Progenitor cell of endocrine pancreas (in vitro differentiated cells): ENCODE data around the gene NPC1L1. TPM values are rescaled to one million over a fixed set of nuclear protein-coding genes. Genes with fewer than 3 reads are reported as not detected.

Source experiments
- DNase-seq: peaks from one replicate; pipeline ENCODE4 v3.0.0; 2021; ENCODE audit warnings: low spot score; ENCODE audit not compliant: unreplicated experiment
- H3K27ac Mint-ChIP-seq: 2 replicates; pipeline ENCODE4 v1.8.0; 2021; ENCODE audit warnings: mild to moderate bottlenecking, moderate library complexity, mixed read lengths
- H3K27me3 Mint-ChIP-seq: 2 replicates; pipeline ENCODE4 v1.8.0; 2021; ENCODE audit warnings: mixed read lengths
- H3K36me3 Mint-ChIP-seq: 2 replicates; pipeline ENCODE4 v1.8.0; 2022; ENCODE audit warnings: mixed read lengths; ENCODE audit not compliant: insufficient read depth
- H3K4me1 Mint-ChIP-seq: 2 replicates; pipeline ENCODE4 v1.8.0; 2021; ENCODE audit warnings: low read depth, mixed read lengths
- H3K4me3 Mint-ChIP-seq: 2 replicates; pipeline ENCODE4 v1.8.0; 2021; ENCODE audit warnings: low read depth, mild to moderate bottlenecking, moderate library complexity, mixed read lengths
- H3K9me3 Mint-ChIP-seq: 2 replicates; pipeline ENCODE4 v1.8.0; 2021; ENCODE audit warnings: low read depth, mixed read lengths
- CTCF ChIP-seq: fragments of 200-600 bp; sonication (generic); IDR thresholded peaks from one replicate; pipeline ENCODE4 v1.5.0; 2021; ENCODE audit warnings: antibody characterized with exemption, mild to moderate bottlenecking; ENCODE audit not compliant: unreplicated experiment
- total RNA-seq: library from RNA; stranded (reverse); gene quantifications from 2 replicates; pipeline ENCODE4 v1.2.1, GENCODE V29; 2021

Gene NPC1L1
- total RNA-seq, 1 donor from 2014 or later = 21.0 TPM

- peak; percentile 100 for DNase-seq
- Mint-ChIP-seq H3K27me3 (peaks cover 2% of the 10 kb centered on the region), H3K4me1 (peaks cover 15% of the 10 kb centered on the region), H3K9me3 (no peaks in the 10 kb centered on the region), H3K27ac (peak within 1 kb of the TSS; percentile 98), H3K4me3 (peak within 1 kb of the TSS; percentile 87), H3K36me3 (peaks cover 13% of the 10 kb centered on the region)
- no peak for TF ChIP-seq CTCF
Measured at GRCh38 chr7:44581879-44582603, 40.9 kb upstream of the NPC1L1 start, which contains the start of gene TMED4. Gene TMED4 (minus strand): TSS chr7:44582231. CDS start chr7:44582206, 25 bp downstream.

- peaks cover 15% of the 10 kb centered on the region for H3K4me1 Mint-ChIP-seq
- TF ChIP-seq CTCF = no peak
- DNase-seq = no peak
- H3K36me3 Mint-ChIP-seq = peaks cover 14% of the 10 kb centered on the region
- peaks cover 2% of the 10 kb centered on the region for H3K27me3 Mint-ChIP-seq
- H3K4me3 Mint-ChIP-seq = peak overlapping the region; percentile 87
- peak overlapping the region; percentile 98 for H3K27ac Mint-ChIP-seq
- H3K9me3 Mint-ChIP-seq = no peaks in the 10 kb centered on the region
Measured at GRCh38 chr7:44580945-44581878, 40.1 kb upstream of the NPC1L1 start.

GRCh38 chr7:44576228-44576627, 35.1 kb upstream of the NPC1L1 start:
- H3K4me3 Mint-ChIP-seq = peak overlapping the region; percentile 12
- H3K4me1 Mint-ChIP-seq = peaks cover 33% of the 10 kb centered on the region
- peak overlapping the region; percentile 2 for H3K27ac Mint-ChIP-seq
- H3K36me3 Mint-ChIP-seq = peaks cover 25% of the 10 kb centered on the region
- no peaks in the 10 kb centered on the region for H3K27me3 Mint-ChIP-seq
- H3K9me3 Mint-ChIP-seq = no peaks in the 10 kb centered on the region
- no peak for DNase-seq
- no peak for TF ChIP-seq CTCF

GRCh38 chr7:44575054-44575453, 33.9 kb upstream of the NPC1L1 start:
- Mint-ChIP-seq H3K36me3 (peaks cover 23% of the 10 kb centered on the region), H3K9me3 (no peaks in the 10 kb centered on the region), H3K4me1 (peaks cover 24% of the 10 kb centered on the region), H3K4me3 (peak overlapping the region; percentile 93), H3K27ac (peak overlapping the region; percentile 79), H3K27me3 (no peaks in the 10 kb centered on the region)
- no peak for TF ChIP-seq CTCF
- no peak for DNase-seq

GRCh38 chr7:44574287-44574872, 33.2 kb upstream of the NPC1L1 start:
- Mint-ChIP-seq H3K36me3 (peaks cover 24% of the 10 kb centered on the region), H3K27ac (peak overlapping the region; percentile 97), H3K27me3 (no peaks in the 10 kb centered on the region), H3K9me3 (no peaks in the 10 kb centered on the region), H3K4me1 (peaks cover 22% of the 10 kb centered on the region), H3K4me3 (peak overlapping the region; percentile 93)
- no peak for TF ChIP-seq CTCF
- no peak for DNase-seq
